Heart left ventricle (tissue), 16 donors: ENCODE measurements around the gene TMEM170B. TPM values are rescaled to one million over a fixed set of nuclear protein-coding genes. Genes with fewer than 3 reads are reported as not detected.

ENCODE experiments used
- ATAC-seq, 4 donors: fragments of 200-7000 bp; cut with Tn5 transposase; one replicate each; pipeline ENCODE4 v1.9.1; 2020 to 2022; ENCODE audit warnings: moderate library complexity in 4 of 4, mild to moderate bottlenecking in 3 of 4, moderate number of reproducible peaks in 1 of 4
- DNase-seq, 5 donors: peaks; one replicate each; pipeline ENCODE4 v3.0.0-alpha.2; 2020
- H3K27ac ChIP-seq, 12 donors: fragments of 200-600 bp; sonication (generic) in 4 of 12; one replicate each; pipeline versions ENCODE4 v1.5.0 to v1.8.0; 2016 to 2022; ENCODE audit warnings: mild to moderate bottlenecking in 2 of 12
- H3K27me3 ChIP-seq, 9 donors: fragments of 200-600 bp; sonication (generic) in 2 of 9; one replicate each; pipeline versions ENCODE4 v1.5.1 to v1.8.0; 2016 to 2022; ENCODE audit warnings: mild to moderate bottlenecking in 3 of 9
- H3K36me3 ChIP-seq, 9 donors: fragments of 200-600 bp; sonication (generic) in 2 of 9; one replicate each; pipeline versions ENCODE4 v1.5.0 to v1.8.0; 2018 to 2022; ENCODE audit warnings: mild to moderate bottlenecking in 2 of 9
- H3K4me1 ChIP-seq, 12 donors: fragments of 200-600 bp; sonication (generic) in 4 of 12; one replicate each; pipeline versions ENCODE4 v1.5.0 to v1.8.0; 2016 to 2022; ENCODE audit warnings: mild to moderate bottlenecking in 3 of 12
- H3K4me3 ChIP-seq, 12 donors: fragments of 200-600 bp; sonication (generic) in 4 of 12; one replicate each; pipeline versions ENCODE4 v1.5.0 to v1.8.0; 2017 to 2022; ENCODE audit warnings: mild to moderate bottlenecking in 9 of 12, moderate library complexity in 4 of 12
- H3K9me3 ChIP-seq, 12 donors: fragments of 200-600 bp; sonication (generic) in 4 of 12; one replicate each; pipeline versions ENCODE4 v1.5.0 to v1.8.0; 2016 to 2022; ENCODE audit warnings: mild to moderate bottlenecking in 1 of 12
- CTCF ChIP-seq, 12 donors: fragments of 200-600 bp; sonication (generic) in 4 of 12; IDR thresholded peaks; one replicate each; pipeline versions ENCODE4 v1.5.0 to v1.8.0; 2018 to 2022; ENCODE audit warnings: antibody characterized with exemption in 12 of 12, mild to moderate bottlenecking in 5 of 12
- POLR2A ChIP-seq, 2 donors: fragments of 450-650 bp; IDR thresholded peaks; one replicate each; pipeline ENCODE4 v1.6.1; 2017; ENCODE audit warnings: antibody characterized with exemption in 2 of 2, mild to moderate bottlenecking in 2 of 2, moderate library complexity in 2 of 2
- WGBS, 4 donors: extraction: QIAGEN DNeasy Blood & Tissue Kit in 2 of 4; methylation state at CpG; one replicate each; pipeline versions ENCODE4 v1.1.5 to v1.1.7; 2013 to 2018; 5-methylcytosine and 5-hydroxymethylcytosine counted together
- intact Hi-C, 10 donors: fragments of 100-400 bp; cut with DNase I; formaldehyde crosslinking; loops; one replicate each; pipeline versions ENCODE4 v1.11.1 to v1.14.2; 2022
- polyA plus RNA-seq, 2 donors: library from polyadenylated mRNA; stranded (reverse); fragments of 200-250 nt; gene quantifications; one replicate each; pipeline ENCODE4 v1.2.3, GENCODE V29; 2013
- total RNA-seq, 9 donors: library from RNA; depleted of rRNA in 2 of 9; stranded (reverse); fragments of >200 nt in 2 of 9; fragmentation: NEBNext Ultra II Directional in 3 of 9; extraction: Animal tissue kit (Norgen Biotek cat#: 25700) in 3 of 9; gene quantifications; one replicate each; pipeline versions ENCODE4 v1.1.0 to v1.2.4, GENCODE V29; 2016 to 2023
- donor health status: ischemic (EF 13 %, LVEDD 7.1; RV severe dilation, severe dysfunction).
- donor health status: healthy with polysubstance abuse.
- donor health status: DM: no; HTN: yes; CAD: no.
- donor health status: DM: no; HTN: no; CAD: no.
- donor health status: ischemic (EF 25% LVEDD 6.9; RV normal size, moderate dysfunction).
- donor health status: ischemic (EF 25% LVEDD 5.7; RV mildly dilated, moderate dysfunction).
- donor health status: healthy.
- donor health status: DM: yes; HTN: yes; CAD: no.
- donor health status: ischemic (EF 35%, LVEDD 5.7; RV mildly dilated, moderate dysfunction).
- donor health status: nonischemic (EF 11% LVEDD 7.7; RV severe dilation, severe dysfunction).
- donor health status: DM: yes; HTN: yes; CAD: no.
- donor health status: PGD.
- donor health status: ischemic (EF 29% LVEDD 5.4; RV normal size, mild dysfunction).
- donor health status: nonischemic (EF 23%, LVEDD 6.1; RV moderate dilation, normal function).

The TMEM170B gene
- total and polyA plus RNA-seq, 11 donors, result 1.0 to 5.9 (median 3.9) TPM

GRCh38 chr6:11598687-11599086 is 61.1 kb downstream of the TMEM170B start:
- Histone ChIP-seq H3K36me3 (no peaks in the 10 kb centered on the region), H3K27ac (no peak overlapping the region), H3K27me3 (no peaks in the 10 kb centered on the region), H3K9me3 (no peaks in the 10 kb centered on the region), H3K4me1 (peaks cover 0 to 4% (median 0%) of the 10 kb centered on the region in 12 donors), H3K4me3 (no peak overlapping the region)
- DNase-seq, result no peak
- no peak for TF ChIP-seq POLR2A (IDR thresholded peaks at IDR 0.05)
- TF ChIP-seq CTCF (IDR thresholded peaks at IDR 0.05), result no peak
- intact Hi-C loops, result loop anchor here in 1 of 10 donors (10.0 kb wide), 1 partner anchor 1006 kb away; no protein-coding TSS in a partner anchor
- ATAC-seq, result no peak
- WGBS, 4 donors, result 77 to 91% (median 83%) methylated on average over 8 of the region's 8 CpGs

GRCh38 chr6:11600251-11600650 is 62.7 kb downstream of the TMEM170B start:
- ATAC-seq (no peak), DNase-seq (no peak)
- intact Hi-C loops, result loop anchor here in 1 of 10 donors (10.0 kb wide), 1 partner anchor 995 kb away; no protein-coding TSS in a partner anchor
- Histone ChIP-seq H3K27ac (peak overlapping the region in 2 of 12 donors; percentile 5 to 20), H3K36me3 (no peaks in the 10 kb centered on the region), H3K4me3 (no peak overlapping the region), H3K27me3 (no peaks in the 10 kb centered on the region), H3K4me1 (peaks cover 0 to 8% (median 4%) of the 10 kb centered on the region in 12 donors), H3K9me3 (no peaks in the 10 kb centered on the region)
- no peak for TF ChIP-seq POLR2A (IDR thresholded peaks at IDR 0.05)
- no peak for TF ChIP-seq CTCF (IDR thresholded peaks at IDR 0.05)
- WGBS, 4 donors, result 79 to 88% (median 81%) methylated on average over 7 of the region's 7 CpGs

- no peak for ATAC-seq
- no peak for TF ChIP-seq POLR2A (IDR thresholded peaks at IDR 0.05)
- no peak for TF ChIP-seq CTCF (IDR thresholded peaks at IDR 0.05)
- Histone ChIP-seq H3K27me3 (no peaks in the 10 kb centered on the region), H3K4me3 (no peak overlapping the region), H3K9me3 (no peaks in the 10 kb centered on the region), H3K27ac (no peak overlapping the region), H3K4me1 (peaks cover 0 to 26% (median 20%) of the 10 kb centered on the region in 12 donors), H3K36me3 (no peaks in the 10 kb centered on the region)
- DNase-seq, result no peak
- intact Hi-C loops, result loop anchor here in 1 of 10 donors (10.0 kb wide), 1 partner anchor 993 kb away; no protein-coding TSS in a partner anchor
- 82 to 91% (median 87%) methylated on average over 7 of the region's 7 CpGs for WGBS, 4 donors
Observed at GRCh38 chr6:11601776-11602605, 64.4 kb downstream of the TMEM170B start.

GRCh38 chr6:11604215-11604614 is 66.7 kb downstream of the TMEM170B start:
- H3K9me3 ChIP-seq, result no peaks in the 10 kb centered on the region
- no peak for ATAC-seq
- WGBS, 4 donors, result 64 to 93% (median 85%) methylated on average over 3 of the region's 3 CpGs
- H3K36me3 ChIP-seq, result no peaks in the 10 kb centered on the region
- H3K4me3 ChIP-seq, result no peak overlapping the region
- peaks cover 0 to 41% (median 27%) of the 10 kb centered on the region in 12 donors for H3K4me1 ChIP-seq
- DNase-seq, result no peak
- no peaks in the 10 kb centered on the region for H3K27me3 ChIP-seq
- intact Hi-C loops, result loop anchor here in 1 of 10 donors (10.0 kb wide), 1 partner anchor 991 kb away; no protein-coding TSS in a partner anchor
- TF ChIP-seq POLR2A (IDR thresholded peaks at IDR 0.05) (no peak), CTCF (IDR thresholded peaks at IDR 0.05) (no peak)
- no peak overlapping the region for H3K27ac ChIP-seq
